ACC112 (cell line): ENCODE results near the gene ARHGEF40.
A peak's percentile ranks its signal among the peaks of the same experiment; 100 is the strongest.

Experiments used
- H2AFZ ChIP-seq: fragments of 200-600 bp; sonication (generic); one replicate; pipeline ENCODE4 v1.6.0; 2017; ENCODE audit warnings: antibody characterized with exemption, low read length; ENCODE audit not compliant: unreplicated experiment
- H3K27ac ChIP-seq: fragments of 200-600 bp; sonication (generic); 2 replicates; pipeline ENCODE4 v1.5.1; 2014; ENCODE audit warnings: low read depth, mild to moderate bottlenecking, antibody characterized with exemption, low read length, moderate library complexity
- H3K27me3 ChIP-seq: fragments of 200-600 bp; sonication (generic); 2 replicates; pipeline ENCODE4 v1.6.1; 2014; ENCODE audit warnings: mild to moderate bottlenecking, antibody characterized with exemption, low read length, moderate library complexity, mixed read lengths; ENCODE audit not compliant: insufficient read depth
- H3K36me3 ChIP-seq: fragments of 200-600 bp; sonication (generic); 2 replicates; pipeline ENCODE4 v1.6.1; 2016; ENCODE audit warnings: mild to moderate bottlenecking, antibody characterized with exemption, low read length, moderate library complexity, mixed read lengths; ENCODE audit not compliant: insufficient read depth
- H3K4me1 ChIP-seq: fragments of 200-600 bp; sonication (generic); one replicate; pipeline ENCODE4 v1.6.1; 2016; ENCODE audit warnings: low read length, mixed read lengths; ENCODE audit not compliant: insufficient read depth, unreplicated experiment, control insufficient read depth
- H3K4me3 ChIP-seq: fragments of 200-600 bp; sonication (generic); 2 replicates; pipeline ENCODE4 v1.5.1; 2014; ENCODE audit warnings: mild to moderate bottlenecking, low read depth, low read length
- H3K79me2 ChIP-seq: fragments of 200-600 bp; sonication (generic); one replicate; pipeline ENCODE4 v1.6.0; 2016; ENCODE audit warnings: low read length; ENCODE audit not compliant: control insufficient read depth, unreplicated experiment, insufficient read depth

Gene ARHGEF40

DNA sequence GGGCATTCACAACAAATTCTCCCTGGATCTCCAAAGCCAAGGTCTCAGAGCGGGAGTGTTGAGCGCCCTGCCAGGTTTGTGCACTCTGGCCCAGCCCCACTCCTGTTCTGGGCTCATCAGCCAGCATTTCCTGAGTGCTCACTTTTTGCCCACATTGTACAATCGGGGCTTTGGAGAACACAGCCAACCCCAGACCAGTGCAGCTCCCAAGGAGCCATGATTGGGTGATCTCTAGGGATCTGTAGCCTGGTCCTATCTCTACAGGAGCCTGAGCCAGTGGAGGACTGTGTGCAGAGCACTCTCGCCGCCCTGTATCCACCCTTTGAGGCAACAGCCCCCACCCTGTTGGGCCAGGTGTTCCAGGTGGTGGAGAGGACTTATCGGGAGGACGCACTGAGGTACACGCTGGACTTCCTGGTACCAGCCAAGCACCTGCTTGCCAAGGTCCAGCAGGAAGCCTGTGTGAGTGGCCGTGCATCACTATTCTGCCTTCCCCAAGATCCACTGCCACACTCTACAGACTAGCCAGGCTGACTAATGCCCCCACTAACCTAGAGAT, 2.8 kb downstream of the ARHGEF40 start:
- peaks cover 10% of the 10 kb centered on the region; the same call in 1 of the 2 replicates for H3K36me3 ChIP-seq
- H3K27me3 ChIP-seq, result no peaks in the 10 kb centered on the region
- H2AFZ ChIP-seq, result no peak overlapping the region
- H3K27ac ChIP-seq, result peak overlapping the region; percentile 80
- peaks cover 26% of the 10 kb centered on the region for H3K4me1 ChIP-seq
- H3K79me2 ChIP-seq, result peaks cover 4% of the 10 kb centered on the region
- H3K4me3 ChIP-seq, result peak overlapping the region; percentile 92

DNA sequence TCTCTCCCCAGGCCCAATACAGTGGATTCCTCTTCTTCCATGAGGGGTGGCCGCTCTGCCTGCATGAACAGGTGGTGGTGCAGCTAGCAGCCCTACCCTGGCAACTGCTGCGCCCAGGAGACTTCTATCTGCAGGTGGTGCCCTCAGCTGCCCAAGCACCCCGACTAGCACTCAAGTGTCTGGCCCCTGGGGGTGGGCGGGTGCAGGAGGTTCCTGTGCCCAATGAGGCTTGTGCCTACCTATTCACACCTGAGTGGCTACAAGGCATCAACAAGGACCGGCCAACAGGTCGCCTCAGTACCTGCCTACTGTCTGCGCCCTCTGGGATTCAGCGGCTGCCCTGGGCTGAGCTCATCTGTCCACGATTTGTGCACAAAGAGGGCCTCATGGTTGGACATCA, 3.8 kb downstream of the ARHGEF40 start:
- Histone ChIP-seq H2AFZ (no peak overlapping the region), H3K36me3 (peaks cover 10% of the 10 kb centered on the region; the same call in 1 of the 2 replicates), H3K79me2 (peaks cover 4% of the 10 kb centered on the region), H3K4me1 (peaks cover 21% of the 10 kb centered on the region), H3K27me3 (no peaks in the 10 kb centered on the region), H3K27ac (no peak overlapping the region), H3K4me3 (no peak overlapping the region)

DNA sequence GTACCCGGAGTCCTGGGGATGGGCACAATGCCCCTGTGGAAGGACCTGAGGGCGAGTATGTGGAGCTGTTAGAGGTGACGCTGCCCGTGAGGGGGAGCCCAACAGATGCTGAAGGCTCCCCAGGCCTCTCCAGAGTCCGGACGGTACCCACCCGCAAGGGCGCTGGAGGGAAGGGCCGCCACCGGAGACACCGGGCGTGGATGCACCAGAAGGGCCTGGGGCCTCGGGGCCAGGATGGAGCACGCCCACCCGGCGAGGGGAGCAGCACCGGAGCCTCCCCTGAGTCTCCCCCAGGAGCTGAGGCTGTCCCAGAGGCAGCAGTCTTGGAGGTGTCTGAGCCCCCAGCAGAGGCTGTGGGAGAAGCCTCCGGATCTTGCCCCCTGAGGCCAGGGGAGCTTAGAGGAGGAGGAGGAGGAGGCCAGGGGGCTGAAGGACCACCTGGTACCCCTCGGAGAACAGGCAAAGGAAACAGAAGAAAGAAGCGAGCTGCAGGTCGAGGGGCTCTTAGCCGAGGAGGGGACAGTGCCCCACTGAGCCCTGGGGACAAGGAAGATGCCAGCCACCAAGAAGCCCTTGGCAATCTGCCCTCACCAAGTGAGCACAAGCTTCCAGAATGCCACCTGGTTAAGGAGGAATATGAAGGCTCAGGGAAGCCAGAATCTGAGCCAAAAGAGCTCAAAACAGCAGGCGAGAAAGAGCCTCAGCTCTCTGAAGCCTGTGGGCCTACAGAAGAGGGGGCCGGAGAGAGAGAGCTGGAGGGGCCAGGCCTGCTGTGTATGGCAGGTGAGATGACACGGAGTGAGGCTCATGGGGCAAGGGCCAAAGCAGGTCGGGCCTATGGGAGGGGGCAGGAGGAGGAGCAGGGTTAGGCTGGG, 4.5 kb downstream of the ARHGEF40 start:
- Histone ChIP-seq H3K4me3 (no peak overlapping the region), H3K27me3 (no peaks in the 10 kb centered on the region), H3K79me2 (peaks cover 4% of the 10 kb centered on the region), H3K4me1 (peaks cover 14% of the 10 kb centered on the region), H2AFZ (no peak overlapping the region), H3K27ac (no peak overlapping the region), H3K36me3 (peaks cover 16% of the 10 kb centered on the region)

DNA sequence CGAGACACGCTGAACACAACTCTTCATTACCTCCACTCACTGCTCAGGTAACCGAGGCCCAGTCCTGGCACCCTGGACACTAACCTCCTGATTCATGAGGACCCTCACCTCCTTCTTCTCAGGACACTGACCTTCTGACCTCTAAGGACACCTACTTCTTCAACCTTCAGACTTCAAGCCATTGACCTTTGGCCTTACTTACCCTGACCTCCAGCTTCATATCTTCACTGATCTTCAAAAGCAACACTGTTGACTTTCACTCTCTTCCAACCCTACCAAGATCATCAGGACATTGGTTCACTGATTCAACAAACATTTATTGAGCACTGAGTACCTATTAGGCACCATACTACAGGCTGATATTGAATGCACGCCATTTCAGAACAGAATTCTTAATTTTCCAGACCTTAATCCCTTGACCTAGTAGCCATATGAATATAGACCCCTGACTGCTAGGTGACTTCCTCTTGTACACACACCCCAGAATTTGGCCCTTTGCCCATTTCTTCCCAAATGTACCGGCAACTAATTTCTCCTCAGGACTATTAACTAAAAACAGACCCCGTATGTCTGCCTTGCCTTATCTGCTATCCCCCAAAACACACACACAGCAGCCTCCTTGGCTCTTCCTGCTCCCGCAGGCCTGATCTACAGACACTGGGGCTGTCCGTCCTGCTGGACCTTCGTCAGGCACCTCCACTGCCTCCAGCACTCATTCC, 5.8 kb downstream of the ARHGEF40 start:
- no peak overlapping the region for H3K27ac ChIP-seq
- H3K36me3 ChIP-seq, result peaks cover 23% of the 10 kb centered on the region
- H3K4me1 ChIP-seq, result peaks cover 13% of the 10 kb centered on the region
- no peak overlapping the region for H3K4me3 ChIP-seq
- H3K79me2 ChIP-seq, result no peaks in the 10 kb centered on the region
- H2AFZ ChIP-seq, result no peak overlapping the region
- H3K27me3 ChIP-seq, result no peaks in the 10 kb centered on the region

GRCh38 chr14:21077672-21078071, 7.6 kb downstream of the ARHGEF40 start:
- no peaks in the 10 kb centered on the region for H3K27me3 ChIP-seq
- H3K4me3 ChIP-seq, result no peak overlapping the region
- H2AFZ ChIP-seq, result no peak overlapping the region
- H3K27ac ChIP-seq, result no peak overlapping the region
- H3K36me3 ChIP-seq, result peaks cover 29% of the 10 kb centered on the region
- H3K4me1 ChIP-seq, result peaks cover 3% of the 10 kb centered on the region
- H3K79me2 ChIP-seq, result no peaks in the 10 kb centered on the region

GRCh38 chr14:21078287-21078686, 8.2 kb downstream of the ARHGEF40 start:
- no peaks in the 10 kb centered on the region for H3K4me1 ChIP-seq
- H3K27me3 ChIP-seq, result no peaks in the 10 kb centered on the region
- no peaks in the 10 kb centered on the region for H3K79me2 ChIP-seq
- no peak overlapping the region for H3K27ac ChIP-seq
- peaks cover 32% of the 10 kb centered on the region for H3K36me3 ChIP-seq
- no peak overlapping the region for H3K4me3 ChIP-seq
- H2AFZ ChIP-seq, result no peak overlapping the region

GRCh38 chr14:21078726-21079125, 8.6 kb downstream of the ARHGEF40 start:
- H3K36me3 ChIP-seq, result peaks cover 32% of the 10 kb centered on the region
- H3K79me2 ChIP-seq, result no peaks in the 10 kb centered on the region
- H3K4me3 ChIP-seq, result no peak overlapping the region
- no peaks in the 10 kb centered on the region for H3K4me1 ChIP-seq
- H3K27me3 ChIP-seq, result no peaks in the 10 kb centered on the region
- no peak overlapping the region for H2AFZ ChIP-seq
- H3K27ac ChIP-seq, result no peak overlapping the region

GRCh38 chr14:21081521-21082142, 11.5 kb downstream of the ARHGEF40 start:
- peaks cover 12% of the 10 kb centered on the region for H3K4me1 ChIP-seq
- no peak overlapping the region for H3K27ac ChIP-seq
- peaks cover 24% of the 10 kb centered on the region for H3K36me3 ChIP-seq

GRCh38 chr14:21083565-21084325, 13.6 kb downstream of the ARHGEF40 start:
- Histone ChIP-seq H3K27ac (peak overlapping the region; percentile 97; the same call in 1 of the 2 replicates), H3K36me3 (peaks cover 25% of the 10 kb centered on the region), H3K27me3 (no peaks in the 10 kb centered on the region), H3K4me3 (no peak overlapping the region), H3K4me1 (peaks cover 27% of the 10 kb centered on the region), H3K79me2 (no peaks in the 10 kb centered on the region), H2AFZ (no peak overlapping the region)

More at GRCh38 chr14:21081521-21082142, 11.5 kb downstream of the ARHGEF40 start:
- H3K27me3 ChIP-seq, result no peaks in the 10 kb centered on the region
- H2AFZ ChIP-seq, result no peak overlapping the region
- H3K79me2 ChIP-seq, result no peaks in the 10 kb centered on the region
- H3K4me3 ChIP-seq, result no peak overlapping the region

GRCh38 chr14:21084396-21084795, 14.3 kb downstream of the ARHGEF40 start:
- Histone ChIP-seq H2AFZ (no peak overlapping the region), H3K4me1 (peaks cover 27% of the 10 kb centered on the region), H3K79me2 (no peaks in the 10 kb centered on the region), H3K27ac (peak overlapping the region; percentile 97; the same call in 1 of the 2 replicates), H3K4me3 (no peak overlapping the region), H3K27me3 (no peaks in the 10 kb centered on the region), H3K36me3 (peaks cover 24% of the 10 kb centered on the region)
